Ecto neural progenitor cell (in vitro differentiated cells): ENCODE results near the gene IL19.
"Not testable (repeated sequence)": the region's sequence is repeated elsewhere in the genome, so short reads cannot be mapped to it uniquely, and the experiment has no call there.

Source experiments
- DNase-seq: peaks from one replicate; pipeline ENCODE4 v3.0.0-alpha.2; 2018; ENCODE audit warnings: low spot score

The IL19 gene

DNA sequence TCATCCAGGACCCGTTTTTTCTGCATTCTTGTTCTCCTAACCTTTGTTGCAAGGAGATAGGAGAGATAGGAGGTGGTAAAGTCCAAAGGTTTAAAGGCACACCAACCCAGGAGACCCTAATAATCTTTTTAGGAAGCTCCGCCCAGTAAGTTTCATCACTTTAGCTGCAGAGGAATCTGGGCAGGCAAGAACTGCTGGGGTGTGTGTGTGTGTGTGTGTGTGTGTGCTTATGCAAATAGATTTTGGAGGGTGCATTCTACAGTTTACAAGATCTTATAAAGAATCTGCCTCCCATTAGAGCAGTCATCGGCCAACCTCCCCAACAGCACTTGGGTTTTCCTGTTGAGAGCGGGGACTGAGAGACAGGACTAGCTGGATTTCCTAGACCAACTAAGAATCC is 5.7 kb downstream of the IL19 start:
- DNase-seq, result no peak

DNA sequence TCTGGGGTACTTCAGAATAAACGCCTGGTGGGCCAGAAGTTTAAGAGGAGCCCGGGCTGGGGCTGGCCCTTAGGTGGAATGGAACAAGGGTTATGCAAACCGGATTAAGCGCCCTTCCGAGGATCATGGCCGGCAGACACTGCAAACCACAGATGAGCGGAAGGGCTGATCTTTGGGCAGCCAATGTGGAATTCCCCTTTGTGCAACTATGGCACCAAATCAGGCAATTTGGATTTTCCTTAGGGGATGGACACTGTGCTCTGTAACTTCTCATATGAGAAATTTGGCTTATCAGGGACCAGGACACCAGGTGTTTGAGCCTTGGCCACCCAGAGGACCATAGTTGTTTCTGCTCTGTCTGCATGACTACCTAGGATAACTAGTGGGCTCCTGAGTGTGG is 7.5 kb downstream of the IL19 start:
- no peak for DNase-seq

DNA sequence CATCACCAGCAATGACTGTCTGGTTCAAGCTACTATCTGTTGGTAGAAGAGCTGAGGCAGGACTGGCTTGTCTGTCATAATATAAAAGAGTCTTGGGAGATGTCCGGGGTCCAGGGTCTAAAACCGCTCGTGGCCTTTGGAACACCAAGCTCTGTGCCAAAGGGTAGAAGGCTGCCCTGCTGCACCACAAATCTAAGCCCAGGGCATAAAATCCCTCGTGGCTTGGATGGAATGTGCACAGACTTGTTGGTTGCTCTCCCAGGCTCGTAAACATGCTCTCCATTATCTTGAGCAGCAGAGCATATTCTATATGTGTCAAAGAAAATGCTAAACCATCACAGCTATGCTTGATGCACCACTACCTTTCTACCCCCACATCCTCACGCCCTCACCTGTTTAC is 8.3 kb downstream of the IL19 start:
- not testable (repeated sequence) for DNase-seq

DNA sequence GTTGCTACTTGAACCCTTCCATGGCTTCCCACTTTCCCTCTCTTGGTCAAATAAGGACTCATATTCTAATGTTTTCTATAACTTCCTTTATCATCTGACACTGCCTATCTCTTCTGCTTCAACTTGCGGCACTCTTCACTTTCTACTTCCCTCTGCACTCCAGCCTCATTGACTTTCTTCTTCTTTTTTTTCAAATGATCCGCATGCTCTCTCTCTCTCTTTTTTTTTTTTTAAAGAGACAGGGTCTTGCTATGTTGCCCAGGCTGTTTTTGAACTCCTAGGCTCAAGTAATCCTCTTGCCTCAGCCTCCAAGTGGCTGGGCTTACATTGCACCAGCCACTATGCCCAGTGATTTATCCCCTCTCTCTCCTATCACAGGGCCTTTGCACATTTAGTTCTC is 9.1 kb downstream of the IL19 start:
- no peak for DNase-seq

DNA sequence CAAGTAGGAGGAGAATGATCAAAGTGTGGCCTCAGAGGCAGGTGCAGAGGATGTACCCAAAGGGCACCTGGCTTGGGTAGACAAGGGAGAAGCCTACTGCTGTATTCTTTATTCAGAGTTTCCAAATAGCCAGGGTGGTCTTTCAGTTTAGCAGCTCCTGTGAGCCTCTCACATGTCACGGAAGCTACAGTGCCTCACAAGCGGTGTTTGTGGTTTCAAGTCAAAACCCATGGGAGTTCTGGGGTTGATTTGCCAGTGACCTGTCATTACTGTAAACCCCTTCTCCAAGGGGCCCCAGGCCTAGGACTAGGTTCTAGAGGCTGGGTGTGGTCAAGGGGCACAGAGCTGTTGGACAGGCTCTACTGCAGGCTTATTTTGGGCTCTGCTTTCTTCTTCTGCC is 11.9 kb downstream of the IL19 start:
- no peak for DNase-seq

DNA sequence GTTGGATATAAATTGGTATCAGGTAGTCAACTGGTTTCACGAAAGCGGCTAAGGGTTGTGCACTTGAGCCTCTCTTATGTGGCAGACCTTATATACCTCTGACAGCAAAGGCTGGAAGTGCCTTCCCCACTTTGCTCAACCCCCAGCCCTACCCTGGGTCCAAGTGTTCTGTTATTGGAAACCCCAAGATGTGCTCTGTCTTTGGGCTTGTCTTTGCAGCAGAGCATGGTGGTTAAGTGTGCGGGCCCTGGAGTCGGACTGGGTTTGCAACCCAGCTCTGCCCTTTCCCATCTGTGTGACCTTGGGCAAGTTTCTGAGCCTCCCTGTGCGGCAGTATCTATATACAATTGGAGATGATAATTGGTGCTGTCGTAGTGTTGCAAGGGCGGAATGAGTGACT is 12.9 kb downstream of the IL19 start:
- no peak for DNase-seq

DNA sequence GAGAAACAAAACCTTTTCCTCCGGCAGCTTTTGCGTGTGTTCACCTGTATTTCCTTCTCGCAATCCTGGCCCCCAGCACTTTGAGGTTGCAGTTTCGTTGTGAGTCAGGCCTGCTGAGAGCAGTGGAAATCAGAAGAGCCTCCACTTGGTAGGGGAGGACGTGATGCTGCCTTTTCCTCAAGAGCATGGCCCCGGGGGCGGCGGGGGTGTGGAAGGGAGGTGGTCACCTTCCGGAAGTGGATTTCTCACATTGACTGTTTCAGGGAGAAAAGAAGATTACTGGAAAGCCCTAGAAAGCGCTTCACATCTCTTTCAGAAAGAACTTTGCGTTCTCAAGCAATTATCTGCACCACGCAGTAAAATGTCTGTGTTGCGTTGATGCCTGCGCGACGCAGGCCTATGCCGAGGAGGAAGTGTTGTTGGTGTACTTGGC is 13.9 kb downstream of the IL19 start:
- no peak for DNase-seq

DNA sequence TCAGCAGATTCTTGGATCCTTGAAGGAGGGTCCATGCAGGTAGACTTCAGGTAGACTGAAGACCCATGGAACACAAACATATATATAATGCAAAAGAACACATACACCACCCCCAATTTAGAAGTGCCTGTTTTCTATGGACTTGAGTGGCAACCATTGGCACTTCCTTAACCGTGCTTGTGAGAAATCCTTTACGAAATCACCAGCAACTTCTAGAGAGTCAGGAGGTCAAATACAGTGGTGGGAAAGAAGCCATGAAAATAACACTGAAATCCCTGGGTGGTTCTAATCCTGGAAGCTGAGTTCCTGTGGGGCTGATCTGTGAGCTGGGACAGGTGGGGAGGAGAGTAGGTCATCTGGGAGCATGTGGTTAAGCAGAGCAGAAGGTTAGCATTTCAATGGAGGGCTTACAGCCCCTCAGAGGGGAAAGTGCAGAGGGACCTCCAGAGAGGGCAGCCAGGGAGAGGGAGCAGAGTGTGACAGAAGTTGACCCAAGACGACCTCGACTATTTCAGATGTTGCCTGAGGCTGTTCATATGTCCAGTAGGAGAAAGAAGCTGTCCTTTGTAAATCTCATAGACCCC is 14.7 kb downstream of the IL19 start:
- DNase-seq, result no peak

DNA sequence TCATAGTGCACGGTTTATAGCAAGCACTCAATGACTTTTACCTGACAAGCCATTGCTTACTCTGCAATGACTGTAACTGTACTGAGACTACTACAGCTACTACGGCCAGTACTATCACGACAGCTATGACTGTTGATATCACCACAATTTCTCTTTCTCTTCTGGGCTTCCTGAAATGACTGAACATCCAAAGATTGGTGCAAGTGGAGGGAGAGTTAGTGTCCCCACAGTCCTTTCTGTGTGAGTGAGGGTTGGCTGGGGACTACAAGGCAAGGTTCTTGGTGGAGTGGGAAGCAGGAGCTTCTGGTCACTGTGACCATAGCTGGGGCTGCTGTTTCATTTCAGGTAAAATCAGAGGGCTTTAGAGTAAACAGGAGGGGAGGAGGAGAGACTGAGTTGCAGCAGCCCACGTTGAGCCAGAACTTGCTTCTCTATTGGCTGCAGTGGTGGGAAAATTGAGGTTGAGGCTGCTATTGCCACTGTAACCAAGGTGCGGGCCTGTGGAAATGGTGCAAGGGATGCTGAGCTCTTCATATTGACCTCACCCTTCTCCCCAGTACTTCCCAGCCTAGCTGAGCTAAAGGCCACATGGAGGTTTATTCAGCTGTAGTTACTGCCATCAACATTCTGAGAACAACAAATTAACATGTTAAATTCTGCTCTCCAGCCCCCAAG is 15.8 kb downstream of the IL19 start:
- DNase-seq, result no peak

DNA sequence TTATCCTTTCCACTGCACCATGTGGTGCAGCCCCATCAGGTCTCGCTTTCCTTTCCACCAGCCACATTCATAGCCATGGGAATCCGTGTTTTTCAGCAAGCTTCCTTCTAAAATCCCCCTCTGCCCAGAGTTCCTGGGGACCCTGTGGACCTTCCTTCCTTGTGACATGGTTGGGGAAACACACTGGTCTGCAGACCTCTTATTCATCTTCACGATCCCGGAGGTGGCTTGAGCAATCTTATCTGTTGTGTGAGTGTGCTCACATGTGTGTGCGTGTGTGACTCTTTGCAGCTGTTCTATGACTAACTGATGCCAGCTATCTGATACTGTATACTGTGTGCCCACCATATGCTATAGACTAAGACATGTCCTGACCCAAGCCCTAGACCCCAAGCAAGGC is 17.3 kb downstream of the IL19 start:
- no peak for DNase-seq

DNA sequence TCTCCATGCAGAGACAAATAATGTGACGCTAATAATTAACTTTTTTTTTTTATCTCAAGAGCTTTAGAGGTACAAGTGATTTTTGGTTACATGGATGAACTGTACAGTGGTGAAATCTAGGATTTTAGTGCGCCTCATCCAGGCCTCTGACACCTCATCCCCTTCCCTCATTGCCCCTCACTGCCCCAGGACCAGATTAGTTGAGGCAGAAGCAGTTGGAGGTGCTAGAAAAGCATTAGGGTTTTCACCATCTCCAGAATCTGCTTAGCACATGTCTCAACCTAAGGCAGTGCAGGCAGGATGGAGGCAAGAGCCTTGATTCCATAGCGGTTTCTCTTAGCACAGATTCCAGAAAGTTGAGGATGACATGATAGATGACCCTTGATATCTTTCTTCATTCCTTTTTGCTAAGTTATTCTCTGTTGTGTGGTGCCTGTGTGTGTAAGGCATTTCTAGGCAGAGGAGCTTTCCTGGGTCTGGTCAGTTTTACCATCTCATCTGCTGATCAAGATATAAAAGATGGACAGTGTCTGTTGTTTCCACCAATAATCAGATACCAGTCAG is 18.0 kb downstream of the IL19 start:
- no peak for DNase-seq

DNA sequence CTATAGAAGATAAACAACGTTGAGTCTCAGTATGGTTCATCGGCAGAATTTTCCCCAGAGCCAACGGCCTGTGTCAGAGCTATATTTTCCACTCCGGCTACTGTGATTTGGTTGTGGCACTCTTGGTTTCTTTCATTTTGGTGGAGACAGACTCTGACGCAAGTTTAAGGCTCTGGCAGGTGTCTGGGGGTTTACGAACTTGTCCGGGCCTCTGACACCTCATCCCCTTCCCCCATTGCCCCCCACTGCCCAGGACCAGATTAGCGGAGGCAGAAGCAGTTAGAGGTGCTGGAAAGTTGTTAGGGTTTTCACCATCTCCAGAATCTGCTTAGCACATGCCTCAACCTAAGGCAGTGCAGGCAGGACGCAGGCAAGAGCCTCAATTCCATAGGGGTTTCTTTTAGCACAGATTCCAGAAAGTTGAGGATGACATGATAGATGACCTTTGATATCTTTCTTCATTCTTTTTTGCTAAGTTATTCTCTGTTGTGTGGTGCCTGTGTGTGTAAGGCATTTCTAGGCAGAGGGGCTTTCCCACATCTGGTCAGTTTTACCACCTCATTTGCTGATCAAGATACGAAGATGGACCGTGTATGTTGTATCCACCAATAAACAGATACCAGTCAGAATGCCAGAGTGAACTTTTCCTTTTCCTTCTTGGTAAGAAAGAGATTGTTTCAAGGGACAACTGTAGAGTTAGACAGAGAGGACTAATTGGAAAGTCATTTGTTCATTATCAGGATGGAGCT is 20.1 kb downstream of the IL19 start:
- no peak for DNase-seq

DNA sequence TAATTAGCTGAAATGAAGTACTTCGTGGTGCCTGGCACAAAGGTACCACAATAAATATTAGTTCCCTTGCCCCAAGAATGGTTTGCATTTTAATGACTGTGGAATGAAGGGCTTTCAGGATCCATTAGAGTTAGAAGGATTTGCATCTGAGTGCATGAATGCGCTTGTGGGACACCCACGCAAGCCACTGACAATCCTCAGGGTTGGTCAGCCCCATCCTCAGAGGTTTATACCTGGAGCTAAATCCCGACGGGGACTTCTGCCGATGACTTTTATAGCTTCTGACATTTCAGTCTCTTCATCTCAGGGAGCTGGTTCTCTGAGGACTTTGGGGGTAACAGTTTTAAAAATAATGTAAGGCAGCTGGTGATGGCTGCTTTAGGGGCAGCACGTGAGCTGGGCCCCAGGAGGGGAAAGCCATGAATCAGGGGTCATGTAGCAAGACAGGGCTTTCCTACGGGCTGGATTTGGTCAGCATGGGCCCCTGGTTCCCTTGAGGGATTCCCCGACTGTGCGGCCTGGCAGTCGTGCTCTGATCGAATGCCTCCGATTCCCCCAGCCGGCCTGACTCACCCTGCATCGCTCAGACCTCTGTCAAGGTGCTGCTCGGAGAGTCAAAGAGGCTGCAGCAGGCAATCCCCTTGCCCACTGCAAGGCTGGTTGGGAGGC is 22.5 kb downstream of the IL19 start:
- no peak for DNase-seq

DNA sequence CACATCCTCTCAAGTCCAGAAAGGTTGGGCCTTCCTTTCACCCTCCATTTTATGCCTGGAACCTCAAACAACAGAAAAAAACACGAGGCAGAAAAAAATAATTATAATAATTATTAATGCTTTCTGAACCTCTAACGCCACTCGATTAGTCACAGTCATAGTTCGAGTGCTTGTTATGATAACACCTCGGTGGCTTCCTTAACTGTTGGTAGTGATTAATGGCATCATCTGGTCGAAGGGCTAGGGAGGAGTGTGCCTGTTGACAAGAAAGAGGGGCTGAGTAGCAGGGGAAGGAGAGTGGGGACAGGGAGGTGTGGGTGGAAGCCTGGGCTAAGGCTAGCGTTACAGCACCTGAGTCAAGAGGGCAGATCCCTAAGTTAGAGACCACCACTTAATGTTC is 23.0 kb downstream of the IL19 start:
- DNase-seq, result no peak

DNA sequence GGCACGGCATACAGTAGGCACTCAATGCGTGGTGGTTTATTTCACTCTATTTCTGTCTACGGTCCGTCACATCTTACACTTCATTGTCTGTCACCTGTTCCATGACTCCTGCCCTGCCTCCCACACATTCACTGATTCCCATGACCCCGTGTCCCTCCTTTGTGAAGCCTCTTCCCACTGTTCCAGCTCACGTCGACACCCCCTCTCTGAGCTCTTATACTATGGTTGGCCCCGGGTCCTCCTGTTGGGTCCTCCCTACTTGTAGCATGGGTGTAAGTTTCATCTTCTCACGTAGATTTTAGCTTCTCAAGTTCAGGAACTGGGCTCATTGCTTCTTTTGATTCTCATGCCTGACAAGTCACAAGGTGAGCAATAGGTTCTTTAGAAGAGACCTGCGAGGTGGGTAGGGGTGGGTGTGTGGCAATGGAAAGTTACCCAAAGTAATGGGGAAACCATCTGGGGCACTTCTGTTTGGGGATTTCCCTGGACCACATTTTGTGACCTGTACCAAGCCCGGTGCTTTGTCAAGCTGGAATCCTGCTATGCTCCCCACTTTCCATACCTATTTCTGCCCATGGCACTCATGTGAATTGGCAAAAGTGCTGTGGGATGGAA is 23.8 kb downstream of the IL19 start:
- DNase-seq, result no peak

DNA sequence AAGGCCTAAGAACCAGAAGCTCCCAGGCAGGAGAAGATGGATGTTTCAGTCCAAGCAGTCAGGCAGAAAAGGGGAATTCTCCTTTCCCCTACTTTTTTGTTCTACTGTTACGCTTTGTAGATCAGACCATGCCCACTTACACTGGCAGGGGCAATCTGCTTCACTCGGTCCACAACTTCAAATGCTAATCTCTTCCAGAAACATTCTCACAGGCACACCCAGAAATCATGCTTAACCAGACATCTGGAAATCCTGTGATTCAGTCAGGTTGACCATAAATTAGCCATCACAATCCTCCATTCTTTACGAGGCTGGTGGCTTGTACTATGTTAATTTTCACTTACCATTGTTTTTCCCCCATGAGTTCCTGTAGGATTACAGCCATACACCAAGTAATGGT is 25.5 kb downstream of the IL19 start:
- DNase-seq, result no peak

DNA sequence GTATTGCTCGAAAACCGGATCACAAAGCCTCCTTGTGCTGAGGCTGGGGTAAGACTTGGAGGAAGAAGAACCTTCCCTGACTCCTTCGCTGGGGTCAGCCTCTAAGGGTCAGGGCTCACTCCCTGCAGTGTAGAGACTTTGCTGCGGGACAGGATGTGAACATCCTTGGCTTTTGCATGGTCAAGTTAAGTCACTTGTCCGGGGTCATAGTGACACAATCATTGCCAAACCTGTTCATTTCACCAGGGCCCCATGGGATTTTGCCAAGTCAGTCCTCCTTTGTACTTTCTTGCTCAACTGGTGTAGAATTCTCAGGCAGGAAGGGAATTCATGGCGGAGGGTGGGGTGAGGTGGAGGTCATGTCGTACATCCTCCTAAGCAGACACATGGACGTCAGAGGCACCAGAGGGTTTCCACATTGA is 26.4 kb downstream of the IL19 start:
- DNase-seq, result no peak

DNA sequence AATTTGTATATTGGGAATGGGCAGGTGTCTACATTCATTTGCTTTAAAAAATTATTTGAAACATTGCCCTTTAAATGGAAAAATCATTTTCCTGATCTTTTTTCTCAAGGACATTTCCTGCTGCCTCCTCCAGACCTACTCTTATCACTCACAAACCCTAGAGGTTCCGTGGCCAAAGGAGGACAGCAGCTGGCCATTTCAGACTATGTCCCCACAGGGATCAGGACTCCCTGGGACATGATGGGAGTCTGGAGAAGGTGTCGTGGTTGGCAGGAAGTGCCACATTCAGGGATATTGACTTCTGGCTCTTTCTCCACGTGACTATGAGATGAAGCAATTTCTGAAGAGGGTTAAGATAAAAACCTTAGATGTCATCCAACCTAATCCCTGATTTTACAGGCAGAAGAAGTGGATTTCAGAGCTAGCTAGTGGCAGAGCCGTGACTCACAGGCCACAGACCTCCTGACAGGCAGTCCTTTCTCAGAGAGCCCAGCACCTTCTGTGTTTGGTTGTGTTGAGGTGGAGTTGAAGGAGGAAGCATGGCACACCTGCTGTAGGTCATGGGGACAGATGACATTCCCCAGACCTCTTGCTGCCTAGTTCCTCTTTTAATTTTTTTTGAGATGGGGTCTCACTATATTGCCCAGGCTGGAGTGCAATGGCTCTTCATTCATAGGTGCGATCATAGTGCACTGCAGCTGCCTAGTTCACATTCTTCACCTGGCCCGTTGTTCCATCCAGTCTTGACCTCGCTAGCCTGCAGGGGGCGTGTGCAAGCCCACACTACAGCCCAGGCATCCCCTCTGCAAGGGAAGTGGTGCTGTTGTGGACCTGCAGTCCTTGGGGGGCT is 27.2 kb downstream of the IL19 start:
- no peak for DNase-seq

DNA sequence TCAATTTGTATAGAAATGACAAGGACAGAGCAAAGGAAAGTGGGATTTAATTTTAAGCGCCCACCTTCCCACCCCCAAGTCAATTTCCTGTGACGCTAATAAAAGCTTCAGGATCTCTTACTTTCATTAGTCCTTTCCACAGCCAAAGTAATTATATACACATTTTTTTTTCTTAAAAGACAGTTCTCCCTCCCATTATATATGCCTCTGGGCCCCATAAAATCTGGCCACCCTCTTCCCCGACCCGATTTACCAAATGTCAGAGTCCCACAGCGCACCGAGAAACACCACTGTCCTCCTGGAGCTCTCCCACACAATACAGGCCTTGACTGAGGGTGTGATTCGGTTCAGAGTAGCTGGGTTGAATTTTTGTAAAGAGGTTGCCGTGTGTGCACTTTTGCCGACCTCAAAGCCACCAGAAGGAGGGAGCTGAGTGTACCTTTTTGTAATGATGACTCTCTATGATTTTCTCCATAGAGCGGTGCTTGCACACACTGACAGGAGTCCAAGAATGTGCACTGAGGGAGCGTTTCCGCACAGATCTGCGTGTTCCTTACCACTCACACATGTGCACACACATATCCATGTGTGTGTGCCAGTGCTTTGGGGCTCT is 27.9 kb downstream of the IL19 start:
- no peak for DNase-seq

DNA sequence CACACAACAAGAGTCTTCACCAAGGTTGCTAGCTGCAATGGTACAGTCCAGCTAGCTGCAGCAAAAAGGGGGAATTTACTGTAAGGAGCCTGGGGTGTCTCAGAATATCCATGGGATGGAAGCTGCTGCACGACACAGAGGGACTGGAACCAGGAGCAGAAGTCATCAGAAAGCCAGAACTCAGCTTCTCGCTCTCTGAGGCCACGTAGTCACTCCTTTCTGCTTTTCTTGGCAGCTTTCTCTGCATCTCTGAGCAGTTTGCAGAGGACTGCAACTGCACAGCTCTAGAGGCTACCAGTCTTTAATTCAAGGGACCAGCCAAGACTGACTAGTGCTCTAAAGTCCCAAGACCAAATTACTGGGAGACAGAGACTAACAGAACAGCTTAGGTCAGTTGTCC is 28.7 kb downstream of the IL19 start:
- no peak for DNase-seq

DNA sequence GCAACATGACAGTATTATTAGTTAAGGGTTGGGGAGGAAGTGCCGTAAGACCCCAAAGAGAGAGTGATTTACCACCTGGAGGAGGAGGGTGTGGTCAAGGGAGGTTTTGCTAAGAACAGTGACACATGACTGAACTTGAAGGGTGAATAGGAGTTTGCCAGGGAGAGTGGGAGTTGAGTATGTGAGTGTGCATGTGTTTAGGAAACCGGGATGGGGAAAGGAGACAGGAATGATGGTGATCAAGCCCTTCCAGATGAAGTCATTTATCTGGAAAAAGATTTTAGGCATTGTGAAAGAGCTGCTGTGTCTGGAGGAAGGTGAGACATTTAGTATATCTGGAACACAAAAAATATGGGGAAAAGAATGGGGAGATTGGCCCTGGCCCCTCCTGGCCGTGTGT is 29.8 kb downstream of the IL19 start:
- no peak for DNase-seq
